A549 (cell line): ENCODE data around the gene RAD23B.

Experiments used
- CHD4 ChIP-seq: fragments of 200-600 bp; sonication (generic); IDR thresholded peaks from 2 replicates; pipeline ENCODE4 v1.6.1; 2016; ENCODE audit warnings: antibody characterized with exemption, mild to moderate bottlenecking, borderline replicate concordance
- CTCF ChIP-seq: fragments of >200 bp; sonication (Bioruptor Twin); formaldehyde crosslinking; IDR thresholded peaks from 3 replicates; pipeline ENCODE4 v1.5.1; 2016
- EP300 ChIP-seq, 2 experiments: fragments of >200 bp; sonication (Bioruptor Twin); formaldehyde crosslinking; IDR thresholded peaks; 2 replicates in 1 of 2; 3 replicates in 1 of 2; pipeline ENCODE4 v1.6.1; 2016 to 2017
- HES2 ChIP-seq: fragments of >200 bp; sonication (Bioruptor Twin); formaldehyde crosslinking; IDR thresholded peaks from 2 replicates; pipeline ENCODE4 v1.6.1; 2016
- POLR2A ChIP-seq: IDR thresholded peaks from 2 replicates; pipeline ENCODE4 v1.6.1; 2012; ENCODE audit warnings: mild to moderate bottlenecking, low read length
- RAD21 ChIP-seq, 2 experiments: fragments of >200 bp in 1 of 2; sonication (Bioruptor Twin) in 1 of 2; formaldehyde crosslinking in 1 of 2; IDR thresholded peaks in 1 of 2; conservative IDR thresholded peaks in 1 of 2; 2 replicates in 1 of 2; 3 replicates in 1 of 2; pipeline ENCODE4 v1.6.1; 2012 to 2018; ENCODE audit warnings: inconsistent platforms in 1 of 2
- RCOR1 ChIP-seq: fragments of 150-350 bp; IDR thresholded peaks from 2 replicates; pipeline ENCODE4 v1.6.1; 2014; ENCODE audit warnings: antibody characterized with exemption, low read length, low read depth
- ZFP36 ChIP-seq: fragments of 450-650 bp; IDR thresholded peaks from 2 replicates; pipeline ENCODE4 v1.6.1; 2014; ENCODE audit warnings: borderline replicate concordance; ENCODE audit not compliant: partially characterized antibody

DNA sequence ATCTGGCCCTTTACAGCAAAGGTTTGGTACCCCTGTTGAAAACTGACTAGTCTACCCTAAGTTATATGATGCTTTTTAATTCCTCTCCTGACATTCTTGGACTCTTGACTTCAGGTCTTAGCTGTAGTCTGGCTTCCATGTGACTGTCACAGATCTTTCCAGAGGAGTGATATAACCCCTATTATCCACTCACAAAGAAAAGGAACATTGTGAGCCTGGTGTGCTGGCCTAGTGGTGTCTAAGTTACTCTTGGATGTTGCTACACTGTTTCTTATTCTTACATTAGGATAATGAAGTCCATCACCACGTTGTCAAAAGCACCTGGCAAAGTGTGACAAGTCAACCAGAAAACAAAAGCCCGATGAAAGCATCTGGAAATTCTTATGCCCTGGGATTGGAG lies 49.8 kb downstream of the RAD23B start:
- no peak for TF ChIP-seq RCOR1
- no peak for TF ChIP-seq CTCF
- no peak for TF ChIP-seq POLR2A
- no peak for TF ChIP-seq EP300 (IDR thresholded peaks at IDR 0.05)
- TF ChIP-seq ZFP36, result no peak
- no peak for TF ChIP-seq HES2
- no peak for TF ChIP-seq RAD21 (conservative IDR thresholded peaks at IDR 0.05 in 1 of 2, IDR thresholded peaks at IDR 0.05 in 1 of 2)
- no peak for TF ChIP-seq CHD4
